Suppressor macrophage treated with lipopolysaccharide for 4 hours (primary cell): ENCODE data around the gene MYO19.
"Not testable (repeated sequence)": the region's sequence is repeated elsewhere in the genome, so short reads cannot be mapped to it uniquely, and the experiment has no call there.

Experiments used
- DNase-seq: peaks from one replicate; pipeline ENCODE4 v3.0.0-alpha.2; 2020

MYO19 gene

GRCh38 chr17:36498560-36499300 is 35.9 kb downstream of the MYO19 start:
- no peak for DNase-seq

- DNase-seq, result no peak
Measured at GRCh38 chr17:36498155-36498554, 36.5 kb downstream of the MYO19 start.

DNA sequence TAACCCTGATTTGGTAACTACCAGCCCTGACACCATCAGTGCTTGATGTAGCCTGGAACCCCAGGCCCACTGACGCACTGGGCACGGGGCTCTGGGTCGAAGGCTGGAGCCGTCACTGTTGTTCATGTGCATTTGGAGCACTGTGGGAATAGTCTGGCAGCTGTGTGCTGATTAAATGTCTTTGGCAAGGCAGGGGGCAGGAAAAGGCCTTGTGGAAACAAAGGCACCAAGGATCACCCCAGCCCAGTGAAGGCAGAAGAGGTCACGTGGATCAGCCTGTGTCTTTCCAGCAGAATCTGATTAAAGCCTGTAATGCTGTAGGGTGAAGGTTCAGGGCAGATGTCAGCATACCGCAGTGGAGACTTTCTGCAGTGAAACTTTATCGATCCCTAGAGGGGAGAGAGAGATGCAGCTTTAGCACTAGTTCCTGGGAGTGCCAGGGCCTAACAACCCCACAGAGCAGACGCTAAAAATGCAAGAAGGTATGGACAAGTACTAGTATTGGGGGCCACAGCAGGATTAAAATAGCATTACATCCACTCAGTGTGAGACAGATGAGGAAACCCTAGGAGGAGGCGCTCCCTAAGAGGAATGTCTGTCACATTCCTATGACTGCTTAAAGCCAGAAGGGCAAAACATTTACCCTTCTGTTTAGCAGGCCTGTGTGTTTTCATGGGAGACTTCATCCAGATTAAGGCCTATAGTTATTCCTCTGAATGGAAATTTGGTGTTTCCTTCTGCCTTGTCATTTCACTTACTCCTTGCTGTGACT is 38.5 kb downstream of the MYO19 start:
- no peak for DNase-seq

DNA sequence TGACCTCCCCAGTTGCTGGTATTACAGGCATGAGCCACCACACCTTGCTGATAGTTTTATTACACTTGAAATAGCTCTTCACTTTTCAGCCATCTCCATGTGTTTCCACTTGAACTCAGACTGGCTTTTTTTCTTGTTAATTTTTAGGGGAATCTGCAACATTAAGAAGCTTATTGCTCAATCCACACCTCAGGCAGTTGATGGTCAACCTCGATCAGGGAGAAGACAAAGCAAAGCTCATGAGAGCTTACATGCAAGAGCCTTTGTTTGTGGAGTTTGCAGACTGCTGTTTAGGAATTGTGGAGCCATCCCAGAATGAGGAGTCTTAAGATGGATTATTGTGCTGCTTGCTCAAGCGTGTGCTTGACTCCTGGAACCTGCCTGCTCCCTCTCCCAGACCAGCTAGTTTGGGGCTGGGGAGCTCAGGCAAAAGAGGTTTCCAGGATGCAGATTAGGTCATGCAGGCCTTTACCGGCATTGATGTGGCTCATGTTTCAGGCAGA is 39.5 kb downstream of the MYO19 start:
- DNase-seq, result no peak

DNA sequence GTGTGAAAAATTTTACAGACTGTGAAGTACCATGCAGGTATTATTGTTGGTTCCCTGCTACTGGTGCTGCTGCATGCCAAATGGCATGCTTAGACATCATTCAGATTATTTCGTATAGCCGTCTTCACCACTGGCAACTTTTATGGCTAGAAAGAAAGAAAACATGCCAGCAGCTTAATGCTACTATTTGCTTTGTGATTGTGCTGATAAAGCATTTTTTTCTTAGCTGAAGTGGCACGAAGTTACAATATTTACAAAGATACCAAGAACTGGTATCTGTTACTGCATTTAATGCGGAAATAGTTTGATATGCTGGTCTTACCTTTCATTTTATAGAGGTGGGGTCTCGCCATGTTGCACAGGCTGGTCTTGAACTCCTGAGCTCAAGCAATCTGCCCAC is 40.0 kb downstream of the MYO19 start:
- no peak for DNase-seq

DNA sequence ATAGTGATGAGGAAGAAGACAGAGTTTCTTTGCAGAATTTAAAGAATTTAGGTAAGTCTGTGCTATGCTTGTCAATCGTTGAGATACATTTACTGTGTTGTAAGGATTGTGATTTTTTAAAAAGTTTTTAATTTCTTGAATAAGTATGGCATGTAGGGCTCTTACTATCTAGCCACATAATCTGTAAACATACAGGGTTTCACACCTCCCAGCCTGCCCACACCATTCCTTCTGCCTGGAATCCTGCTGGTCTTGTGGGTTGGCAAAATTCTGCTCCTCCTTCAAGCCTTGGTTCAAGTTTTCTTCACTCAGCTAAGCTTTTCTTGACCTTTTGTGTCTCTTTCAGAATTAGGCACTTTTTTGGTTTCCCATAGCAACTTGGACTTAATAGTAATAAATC is 40.7 kb downstream of the MYO19 start:
- DNase-seq, result no peak

DNA sequence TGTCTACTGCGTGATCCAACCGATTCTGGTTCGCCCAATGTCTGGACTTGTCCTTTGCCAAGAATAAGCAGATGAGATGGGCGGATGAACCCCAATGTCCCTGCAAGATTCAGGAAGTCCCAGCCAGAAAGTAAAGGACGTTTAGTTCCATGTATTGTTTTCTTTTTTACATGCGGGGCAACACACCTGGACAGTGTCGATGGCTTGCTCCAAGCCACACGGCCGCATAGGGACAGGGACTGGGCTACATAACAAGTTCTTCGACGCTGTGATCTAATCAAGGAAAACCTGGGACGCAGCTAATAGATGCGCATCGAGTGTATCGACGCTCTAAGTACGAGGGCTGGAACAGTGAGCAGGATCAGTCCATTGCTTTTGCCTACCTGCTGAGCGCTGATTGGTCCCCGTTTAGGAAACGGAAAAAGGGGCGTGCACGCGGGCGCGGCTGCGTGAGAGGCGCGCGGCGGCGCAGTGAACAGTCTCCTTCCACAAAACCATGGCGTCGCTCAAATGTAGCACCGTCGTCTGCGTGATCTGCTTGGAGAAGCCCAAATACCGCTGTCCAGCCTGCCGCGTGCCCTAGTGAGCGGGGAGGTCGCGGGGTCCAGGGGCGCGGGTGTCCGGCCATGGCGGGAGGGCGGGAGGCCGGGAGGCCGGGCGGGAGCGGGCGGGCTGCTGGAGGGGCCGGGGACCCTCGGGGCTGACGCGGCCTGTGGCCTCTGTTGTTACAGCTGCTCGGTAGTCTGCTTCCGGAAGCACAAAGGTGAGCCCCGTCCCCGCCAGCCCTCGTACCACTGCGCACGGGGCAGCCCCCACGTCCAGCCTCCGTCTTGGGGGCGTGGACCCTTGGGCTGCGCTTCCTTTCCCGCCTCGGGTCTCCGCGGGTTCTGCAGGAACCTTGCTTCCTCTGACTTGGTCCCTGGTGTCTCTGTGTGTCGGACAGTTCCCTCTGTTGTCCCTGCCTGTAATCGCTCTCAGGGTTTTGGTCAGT is 48.2 kb downstream of the MYO19 start, which contains the start of gene ZNHIT3:
Gene ZNHIT3, plus strand, starts transcription at position 478 of the 991 bp plus-strand sequence. Its CDS starts 19 bp downstream, at position 497.
- DNase-seq, result peak; percentile 93

DNA sequence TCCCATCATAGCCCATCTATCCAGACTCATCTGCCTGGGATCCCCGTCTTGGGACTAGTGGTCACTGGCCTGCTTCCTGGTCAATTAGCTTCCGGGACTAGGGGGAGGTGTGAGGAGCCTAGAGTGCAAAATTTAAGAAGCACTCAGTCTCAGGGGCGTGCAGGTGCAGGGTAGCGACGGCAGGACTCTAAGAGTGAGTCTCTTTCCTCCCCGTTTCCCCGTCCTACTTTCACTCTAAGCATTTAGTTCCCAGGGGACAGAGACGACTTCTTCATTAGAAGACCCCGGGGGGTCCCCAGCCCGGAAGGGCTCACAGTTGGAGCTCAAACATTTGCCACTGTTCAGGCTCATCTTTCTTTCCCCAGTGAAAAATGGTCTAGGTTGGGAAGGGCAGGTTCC is 48.9 kb downstream of the MYO19 start:
- DNase-seq, result no peak

DNA sequence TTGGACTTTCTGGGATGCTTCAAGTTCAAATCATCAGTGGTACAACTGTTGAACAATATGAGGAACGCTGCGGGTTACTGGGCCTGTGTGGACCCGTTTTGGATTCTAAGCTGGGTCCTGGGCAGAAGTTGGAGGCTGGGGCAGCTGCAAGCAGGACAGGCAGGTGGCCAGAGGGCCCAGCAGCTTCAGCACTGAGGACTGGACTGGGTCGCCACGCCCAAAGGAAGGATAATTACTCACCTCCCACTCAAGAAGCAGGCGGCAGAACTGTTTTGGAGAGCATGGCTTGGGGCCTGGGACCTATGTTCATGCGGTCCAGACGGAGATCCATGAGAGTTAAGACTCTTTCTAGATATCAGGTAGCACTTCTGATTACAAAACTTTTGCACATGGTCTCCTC is 49.6 kb downstream of the MYO19 start:
- DNase-seq, result no peak

- not testable (repeated sequence) for DNase-seq
Measured at GRCh38 chr17:36484021-36484420, 50.6 kb downstream of the MYO19 start.

DNA sequence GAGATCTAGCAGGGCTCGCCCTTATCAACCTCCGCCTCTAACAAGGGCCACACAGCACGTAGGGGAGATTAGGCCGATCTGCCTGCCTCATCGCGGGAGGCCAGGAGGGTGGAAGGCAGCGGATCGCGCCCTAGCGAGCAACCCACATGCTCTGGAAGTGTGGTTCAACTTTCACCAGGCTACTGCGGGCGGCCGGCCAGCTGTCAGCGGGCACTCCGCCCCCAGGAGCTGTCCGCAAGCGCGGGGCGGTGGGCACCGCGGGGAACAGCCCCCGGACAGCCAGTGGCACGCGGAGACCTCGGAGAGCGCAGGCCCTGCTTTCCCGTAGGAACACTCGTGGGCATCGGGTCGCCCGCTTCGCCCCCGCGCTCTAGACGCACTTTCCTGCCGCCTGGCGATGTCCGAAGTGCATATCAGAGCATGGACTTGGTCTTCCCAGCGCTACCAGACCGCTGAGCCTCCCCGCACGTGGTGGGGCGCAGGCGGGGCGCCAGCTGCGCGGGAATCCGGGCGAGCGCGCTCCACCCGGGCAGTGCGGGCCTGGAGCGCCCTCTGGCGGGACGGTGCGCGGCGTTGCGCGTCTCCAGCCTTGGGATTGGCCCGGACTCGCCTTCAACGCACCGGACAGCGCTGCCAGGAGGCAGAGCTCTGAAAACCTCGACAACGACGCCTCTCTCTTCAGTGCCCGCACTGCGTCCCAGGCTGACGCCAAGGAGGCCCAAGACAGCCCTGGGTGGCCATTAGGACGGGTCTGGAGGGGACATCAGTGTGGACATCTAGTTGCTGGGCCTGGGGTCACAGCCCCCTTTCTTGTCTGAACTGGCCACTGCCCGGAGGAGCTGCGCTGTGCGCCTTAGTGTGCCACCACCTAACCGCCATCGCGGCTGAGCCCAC is 51.8 kb downstream of the MYO19 start:
- peak; percentile 89 for DNase-seq

DNA sequence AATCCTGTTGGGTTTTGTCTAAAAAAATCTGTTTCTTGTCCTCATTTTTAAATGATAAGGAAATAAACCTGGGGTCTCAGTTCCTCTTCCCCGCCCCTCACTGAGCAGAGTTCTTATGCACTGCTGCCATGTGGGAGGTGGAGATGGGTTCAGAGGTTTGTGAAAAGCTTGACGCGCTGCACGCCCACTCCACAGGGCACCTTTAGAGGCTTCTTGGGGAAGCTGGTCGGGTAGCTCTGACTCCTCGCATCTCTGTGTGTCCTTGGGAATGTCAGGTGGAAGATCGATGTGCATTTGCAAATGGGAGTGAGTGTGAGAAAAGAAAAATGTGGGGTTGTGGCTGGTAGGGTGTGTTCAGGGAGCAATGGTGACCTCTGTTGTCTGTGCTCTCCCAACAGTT is 52.8 kb downstream of the MYO19 start:
- no peak for DNase-seq

DNA sequence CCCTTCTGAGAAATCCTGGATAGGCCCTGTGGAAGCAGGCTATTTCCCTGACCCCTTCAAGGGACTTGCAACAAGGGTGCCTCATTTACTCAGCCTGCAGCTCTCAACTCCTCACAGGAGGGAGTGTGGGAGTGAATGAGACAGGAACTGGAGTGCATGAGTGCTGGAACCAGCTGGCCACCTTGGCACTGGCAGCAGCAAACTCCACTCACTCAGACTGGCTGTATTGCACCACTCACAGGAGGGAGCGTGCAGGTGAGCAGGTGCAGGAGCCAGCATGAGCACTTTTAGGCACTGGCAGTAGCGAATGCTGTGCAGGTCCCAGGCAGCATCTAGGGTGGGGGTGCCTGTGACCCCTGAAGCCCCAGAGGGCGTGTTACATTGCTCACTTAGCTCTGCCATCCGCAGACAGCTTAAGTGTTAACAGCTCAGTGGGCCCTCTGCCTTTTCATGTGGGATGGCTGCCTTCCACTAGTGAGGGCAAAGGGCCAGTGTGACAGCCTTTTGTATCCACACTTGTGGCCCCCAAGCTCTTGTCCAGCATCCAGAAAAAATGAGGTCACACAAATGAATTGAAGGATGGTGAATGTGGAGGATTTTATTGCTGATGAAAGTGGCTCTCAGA is 59.2 kb downstream of the MYO19 start:
- DNase-seq, result no peak

GRCh38 chr17:36474571-36474970 is 60.1 kb downstream of the MYO19 start:
- DNase-seq, result no peak

- DNase-seq, result no peak
Measured at GRCh38 chr17:36470499-36470898, 64.2 kb downstream of the MYO19 start.

- DNase-seq, result no peak
Measured at GRCh38 chr17:36469733-36470132, 64.9 kb downstream of the MYO19 start.

DNA sequence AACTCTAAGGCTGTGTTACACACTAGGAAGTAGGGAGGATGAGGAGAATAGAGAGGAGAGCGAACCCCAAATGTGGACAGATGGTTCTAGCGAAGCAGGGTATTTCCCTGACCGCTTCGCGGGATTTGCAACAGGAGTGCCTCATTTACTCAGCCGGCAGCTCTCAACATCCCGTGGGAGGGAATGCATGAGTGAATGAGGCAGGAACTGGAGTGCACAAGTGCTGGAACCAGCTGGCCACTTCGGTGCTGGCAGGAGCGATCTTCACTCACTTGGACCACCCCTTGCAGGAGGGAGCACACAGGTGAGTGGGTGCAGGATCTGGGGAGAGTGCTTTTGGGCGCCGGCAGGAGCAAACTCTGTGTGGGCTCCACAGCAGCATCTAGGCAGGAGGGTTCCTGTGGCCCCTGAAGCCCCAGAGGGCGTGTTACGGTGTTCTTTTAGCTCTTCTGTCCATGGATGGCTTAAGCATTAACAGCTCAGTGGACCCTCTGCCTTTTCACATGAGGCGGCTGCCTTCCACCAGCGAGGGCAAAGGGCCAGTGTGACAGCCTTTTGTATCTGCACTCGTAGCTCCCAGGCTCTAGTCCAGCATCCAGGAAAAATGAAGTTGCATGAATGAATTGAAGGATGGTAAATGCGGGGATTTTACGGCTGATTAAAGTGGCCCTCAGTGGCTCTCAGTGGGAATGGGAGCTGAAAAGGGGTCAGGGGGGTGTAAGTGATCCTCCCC is 65.6 kb downstream of the MYO19 start:
- no peak for DNase-seq

DNA sequence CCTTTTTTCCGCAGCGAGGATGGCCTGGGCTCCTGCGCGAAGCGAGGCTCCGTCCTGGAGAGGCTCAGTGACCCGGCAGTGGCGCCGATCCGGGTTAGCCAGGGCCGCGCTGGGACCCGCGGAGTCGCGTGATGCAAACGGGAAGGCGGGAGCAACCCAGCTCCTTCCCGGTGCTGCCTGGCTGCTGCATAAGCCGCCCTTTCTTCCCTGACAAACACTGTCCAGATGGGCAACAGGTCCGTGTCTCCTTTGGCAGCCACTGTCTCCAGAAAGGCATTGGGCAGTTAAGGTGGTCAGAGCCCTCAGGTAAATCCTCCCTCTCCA is 69.9 kb downstream of the MYO19 start:
- DNase-seq, result no peak

DNA sequence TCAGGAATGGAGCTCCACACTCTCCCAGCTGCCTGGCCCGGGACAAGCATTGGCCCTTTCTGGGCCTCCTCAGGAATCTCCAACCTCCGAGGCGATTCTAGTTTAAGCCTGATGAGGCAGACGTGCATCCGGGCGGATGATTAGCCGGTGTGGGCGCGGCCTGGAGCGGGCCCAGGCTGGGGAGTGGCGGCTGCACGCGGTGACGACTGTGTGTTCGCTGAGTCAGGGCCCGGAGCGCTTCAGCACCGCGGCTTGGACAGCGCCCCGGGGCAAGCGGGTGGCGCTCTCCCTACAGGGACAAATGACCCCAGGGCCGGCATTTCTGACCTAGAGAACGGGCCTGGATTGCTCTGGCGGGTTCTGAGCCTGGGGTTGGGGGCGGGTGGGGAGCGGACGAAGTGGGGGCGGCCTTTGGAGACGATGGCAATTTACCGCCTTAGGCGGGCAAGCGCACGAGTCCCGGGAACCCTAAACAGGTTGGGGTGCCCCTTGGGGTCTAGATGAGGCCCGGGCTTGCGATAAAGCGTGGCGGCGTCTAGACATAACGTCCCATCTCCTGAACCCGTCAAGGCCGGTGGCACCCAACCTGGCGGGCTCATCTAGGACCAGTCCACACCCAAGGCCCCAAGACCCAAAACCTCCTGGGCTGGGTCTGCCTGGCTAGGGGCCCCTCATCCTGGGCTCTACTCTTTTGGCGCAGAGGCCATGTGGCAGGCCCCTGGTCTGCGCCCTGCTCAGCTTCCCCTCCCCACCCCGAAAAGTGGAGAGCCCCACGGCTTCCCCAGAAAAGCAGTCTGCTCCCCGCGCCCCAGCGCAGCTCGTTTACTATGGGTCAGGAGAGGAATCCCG is 70.5 kb downstream of the MYO19 start:
- peak; percentile 80 for DNase-seq
